ENCODE data around the gene ERFE.

DNA sequence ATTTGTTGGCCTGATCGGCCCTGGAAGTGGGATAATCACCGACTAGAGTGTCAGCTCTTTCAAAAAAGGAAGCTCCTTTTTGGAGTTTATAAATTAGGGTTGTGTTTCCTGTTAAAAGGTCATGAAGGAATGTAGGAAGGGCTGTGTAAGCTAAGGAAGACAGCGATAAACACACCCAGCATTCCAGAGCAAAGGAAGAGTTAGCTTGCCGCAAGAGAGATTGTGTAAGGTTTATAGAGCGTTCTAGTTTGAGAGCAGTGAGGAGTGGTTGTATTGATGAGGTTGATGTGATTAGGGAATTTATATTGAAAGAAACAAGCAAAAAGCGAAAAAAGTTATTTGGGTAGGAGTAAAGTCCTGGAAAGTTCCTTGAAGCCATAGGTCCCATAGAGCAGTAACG is 48.2 kb downstream of the ERFE start:
- TF ChIP-seq CTCF (IDR thresholded peaks at IDR 0.05), result no peak
- no peak for TF ChIP-seq EZH2 (IDR thresholded peaks at IDR 0.05; ENCODE audit: borderline replicate concordance, insufficient read depth, low read depth, low read length, poor library complexity, severe bottlenecking)

Data from B cell (primary cell).